Measurements from ENCODE around the gene CDKL2.

GRCh38 chr4:75549019-75549418, 81.3 kb downstream of the CDKL2 start:
- TF ChIP-seq CTCF (IDR thresholded peaks at IDR 0.05) (no peak), EZH2 (IDR thresholded peaks at IDR 0.05) (no peak), EZH2phosphoT487 (IDR thresholded peaks at IDR 0.05) (no peak)
